ENCODE measurements around the gene TBC1D5.
"Not testable (repeated sequence)": the region's sequence is repeated elsewhere in the genome, so short reads cannot be mapped to it uniquely, and the experiment has no call there.

The TBC1D5 gene

DNA sequence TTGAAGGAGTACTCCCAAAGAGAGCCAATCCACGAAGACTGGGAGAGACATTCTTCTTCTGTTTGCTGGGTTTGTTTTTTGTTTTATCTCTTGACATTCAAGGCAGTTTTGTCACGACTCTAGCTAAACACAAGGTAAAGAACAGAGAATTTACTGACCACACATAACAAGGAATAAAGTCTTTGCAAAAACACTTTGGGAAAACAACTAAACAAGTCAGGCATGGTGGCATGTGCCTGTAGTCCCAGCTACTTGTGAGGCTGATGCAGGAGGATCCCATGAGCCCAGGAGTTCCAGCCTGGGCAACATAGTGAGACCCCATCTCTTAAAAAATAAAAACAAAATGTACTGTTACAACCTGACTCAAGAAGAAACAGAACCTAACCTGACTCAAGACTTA is 28.0 kb downstream of the TBC1D5 start:
- DNase-seq (ENCODE audit: low spot score): no peak

DNA sequence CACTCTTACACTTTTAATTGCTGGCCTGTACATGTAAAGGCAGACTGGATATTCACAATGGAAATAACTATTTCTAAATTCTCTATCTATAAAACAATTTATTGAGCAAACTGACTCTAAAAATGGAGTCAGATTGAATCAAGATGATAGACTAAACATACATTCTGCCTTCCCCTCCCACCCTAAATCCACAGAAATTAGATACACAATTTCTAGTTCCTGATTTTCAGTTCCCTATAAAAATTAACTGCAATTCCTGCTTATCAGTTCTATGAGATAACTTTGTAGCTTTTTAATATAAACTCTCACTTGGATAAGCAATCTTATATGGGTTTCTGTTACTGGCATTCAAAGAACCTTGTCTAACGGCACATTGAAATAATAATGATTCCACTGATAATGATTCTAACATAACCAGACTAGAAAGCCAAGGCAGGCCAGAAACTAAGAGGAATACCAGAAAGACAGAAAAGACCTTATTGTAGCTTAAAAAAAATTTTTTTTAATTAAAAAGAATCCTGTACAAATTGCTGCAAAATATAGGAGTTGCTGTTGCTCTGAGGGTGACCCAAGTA is 33.1 kb downstream of the TBC1D5 start:
- no peak for DNase-seq (ENCODE audit: low spot score)

DNA sequence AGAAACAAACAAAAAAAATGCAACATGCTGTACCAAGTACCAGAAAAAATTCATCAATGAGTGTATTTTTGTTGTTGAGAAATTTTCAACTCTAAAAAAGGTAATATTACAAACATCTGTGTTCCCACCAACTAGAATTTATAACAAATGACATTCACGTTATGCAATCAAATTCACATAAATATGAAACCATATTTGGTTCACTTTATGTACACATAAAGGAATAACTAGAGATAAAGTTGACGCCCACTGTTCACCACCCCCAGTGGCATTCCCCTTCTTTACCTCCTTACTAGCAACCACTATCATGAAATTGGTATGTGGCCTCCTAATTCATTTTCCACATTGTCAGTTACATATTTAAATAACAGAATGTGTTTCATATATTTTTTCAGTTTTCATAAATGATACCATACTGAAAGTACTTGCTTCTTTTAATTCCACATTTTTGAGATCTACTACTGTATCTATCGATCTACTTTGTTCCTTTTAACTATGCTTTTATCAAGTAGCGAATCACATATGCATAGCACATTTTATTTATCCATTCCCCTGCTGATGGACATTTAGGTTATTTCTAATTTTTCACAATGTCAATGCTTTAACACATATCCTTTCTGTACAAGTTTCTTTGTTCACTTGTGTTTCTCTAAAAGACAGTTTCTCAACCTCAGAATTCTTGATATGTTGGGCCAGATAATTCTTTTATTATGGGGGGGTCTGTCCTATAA is 34.5 kb downstream of the TBC1D5 start:
- no peak for DNase-seq (ENCODE audit: low spot score)

DNA sequence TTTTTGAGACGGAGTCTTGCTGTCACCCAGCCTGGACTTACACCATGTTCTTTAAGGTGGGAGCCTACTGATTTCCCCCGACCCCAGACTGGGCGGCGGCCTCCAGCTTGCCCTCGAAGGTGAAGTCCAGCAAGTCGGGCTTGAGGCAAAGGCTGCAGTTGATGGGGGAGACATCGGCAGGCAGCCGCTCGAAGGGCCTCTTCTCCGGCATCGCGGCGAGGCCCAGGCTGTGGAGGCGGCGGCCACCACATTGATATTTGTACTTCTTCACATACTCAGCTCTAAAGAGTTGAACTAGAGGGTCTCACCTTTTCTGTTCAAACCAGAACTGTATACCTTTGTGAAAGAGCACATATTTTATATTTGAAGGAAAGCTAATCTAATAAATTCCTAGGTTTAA is 36.4 kb downstream of the TBC1D5 start:
- not testable (repeated sequence) for DNase-seq (ENCODE audit: low spot score)

DNA sequence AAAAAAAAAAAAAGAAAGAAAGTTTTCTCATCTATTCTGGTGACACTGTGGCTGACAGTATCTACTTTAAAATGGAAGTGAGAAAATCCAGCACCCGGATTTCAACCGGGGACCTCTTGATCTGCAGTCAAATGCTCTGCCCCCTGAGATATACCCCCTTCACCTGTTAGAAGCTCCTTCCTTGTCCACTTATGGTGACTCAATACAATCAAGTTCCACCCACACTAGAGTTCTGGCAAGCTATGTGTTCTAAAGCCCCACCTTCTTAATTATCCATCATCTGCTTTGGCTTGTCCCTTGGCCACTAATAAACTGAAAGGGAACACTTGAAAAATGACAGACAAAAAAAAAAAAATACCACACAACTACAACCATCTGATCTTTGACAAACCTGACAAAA is 42.6 kb downstream of the TBC1D5 start:
- not testable (repeated sequence) for DNase-seq (ENCODE audit: low spot score)

DNA sequence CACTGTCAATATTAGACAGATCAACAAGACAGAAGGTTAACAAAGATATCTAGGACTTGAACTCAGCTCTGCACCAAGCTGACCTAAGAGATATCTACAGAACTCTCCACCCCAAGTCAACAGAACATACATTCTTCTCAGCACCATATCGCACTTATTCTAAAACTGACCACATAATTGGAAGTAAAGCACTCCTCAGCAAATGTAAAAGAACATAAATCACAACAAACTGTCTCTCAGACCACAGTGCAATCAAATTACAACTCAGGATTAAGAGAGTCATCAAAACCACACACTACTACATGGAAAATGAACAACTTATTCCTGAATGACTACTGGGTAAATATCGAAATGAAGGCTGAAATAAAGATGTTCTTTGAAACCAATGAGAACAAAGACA is 46.8 kb downstream of the TBC1D5 start:
- DNase-seq (ENCODE audit: low spot score): not testable (repeated sequence)

DNA sequence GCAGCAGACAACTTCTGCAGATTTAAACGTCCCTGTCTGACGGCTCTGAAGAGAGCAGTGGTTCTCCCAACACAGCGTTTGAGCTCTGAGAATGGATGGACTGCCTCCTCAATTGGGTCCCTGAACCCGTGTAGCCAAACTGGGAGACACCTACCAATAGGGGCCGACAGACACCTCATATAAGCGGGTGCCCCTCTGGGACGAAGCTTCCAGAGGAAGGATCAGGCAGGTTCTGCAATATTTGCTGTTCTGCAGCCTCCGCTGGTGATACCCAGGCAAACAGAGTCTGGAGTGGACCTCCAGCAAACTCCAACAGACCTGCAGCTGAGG is 48.8 kb downstream of the TBC1D5 start:
- DNase-seq (ENCODE audit: low spot score): not testable (repeated sequence)

DNA sequence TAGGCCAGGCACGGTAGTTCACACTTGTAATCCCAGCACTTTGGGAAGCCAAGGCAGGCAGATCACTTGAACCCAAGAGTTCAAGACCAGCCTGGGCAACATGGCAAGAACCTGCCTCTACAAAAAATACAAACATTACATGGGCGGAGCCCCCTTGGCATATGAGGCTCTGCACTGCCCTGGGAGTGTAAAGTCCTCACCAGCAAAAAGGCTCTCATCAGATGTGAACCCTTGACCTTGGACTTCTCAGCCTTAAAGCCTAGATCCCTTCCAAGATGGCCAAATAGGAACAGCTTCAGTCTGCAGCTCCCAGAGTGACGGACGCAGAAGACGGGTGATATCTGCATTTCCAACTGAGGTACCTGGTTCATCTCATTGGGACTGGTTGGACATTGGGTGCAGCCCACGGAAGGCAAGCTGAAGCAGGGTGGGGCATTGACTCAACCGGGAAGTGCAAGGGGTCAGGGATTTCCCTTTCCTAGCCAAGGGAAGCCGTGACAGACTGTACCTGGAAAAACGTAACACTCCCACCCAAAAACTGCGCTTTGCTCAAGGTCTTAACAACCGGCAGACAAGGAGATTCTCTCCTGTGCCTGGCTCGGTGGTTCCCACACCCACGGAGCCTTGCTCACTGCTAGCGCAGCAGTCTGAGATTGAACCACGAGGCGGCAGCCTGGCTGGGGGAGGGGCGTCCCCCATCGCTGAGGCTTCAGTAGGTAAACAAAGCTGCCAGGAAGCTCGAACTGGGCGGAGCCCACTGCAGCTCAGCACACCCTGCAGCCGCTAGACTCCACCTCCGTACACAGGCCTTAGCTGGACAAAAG is 49.4 kb downstream of the TBC1D5 start:
- peak; percentile 48 for DNase-seq (ENCODE audit: low spot score)

DNA sequence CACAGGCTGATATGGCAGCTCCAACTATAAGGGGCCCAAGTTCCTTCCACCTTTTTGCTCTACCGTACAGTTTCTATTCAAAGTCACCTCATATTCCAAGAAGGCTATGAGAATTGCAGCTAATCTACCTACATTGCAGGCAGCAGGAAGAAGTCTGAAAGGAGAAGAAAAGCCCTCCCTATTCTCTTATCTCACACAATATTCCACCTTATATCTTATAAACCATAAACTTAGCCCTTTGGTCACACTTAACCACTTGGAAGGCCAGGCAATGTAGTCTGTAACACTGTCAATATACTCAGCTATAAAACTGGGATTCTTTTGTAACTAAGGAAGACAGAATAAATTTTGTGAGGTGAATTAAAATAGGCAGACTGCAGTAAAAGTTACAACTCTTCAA is 54.9 kb downstream of the TBC1D5 start:
- no peak for DNase-seq (ENCODE audit: low spot score)

DNA sequence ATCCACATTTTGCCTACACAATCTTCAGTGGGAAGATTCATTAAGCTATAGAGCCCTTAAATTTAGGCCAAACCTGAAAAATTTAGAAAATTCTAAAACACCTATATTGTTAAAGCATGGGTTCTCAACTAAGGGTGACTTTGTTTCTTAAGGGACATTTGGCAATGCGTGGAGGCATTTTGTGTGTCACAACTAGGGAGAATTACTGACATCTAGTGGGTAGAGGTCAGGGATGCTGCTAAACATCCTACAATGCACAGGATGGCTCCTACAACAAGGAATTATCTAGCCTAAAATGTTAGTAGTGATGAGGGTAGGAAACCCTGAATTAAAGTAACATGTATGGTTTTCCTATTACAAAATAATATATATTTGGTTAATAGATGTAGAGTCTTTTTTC is 55.8 kb downstream of the TBC1D5 start:
- no peak for DNase-seq (ENCODE audit: low spot score)

DNA sequence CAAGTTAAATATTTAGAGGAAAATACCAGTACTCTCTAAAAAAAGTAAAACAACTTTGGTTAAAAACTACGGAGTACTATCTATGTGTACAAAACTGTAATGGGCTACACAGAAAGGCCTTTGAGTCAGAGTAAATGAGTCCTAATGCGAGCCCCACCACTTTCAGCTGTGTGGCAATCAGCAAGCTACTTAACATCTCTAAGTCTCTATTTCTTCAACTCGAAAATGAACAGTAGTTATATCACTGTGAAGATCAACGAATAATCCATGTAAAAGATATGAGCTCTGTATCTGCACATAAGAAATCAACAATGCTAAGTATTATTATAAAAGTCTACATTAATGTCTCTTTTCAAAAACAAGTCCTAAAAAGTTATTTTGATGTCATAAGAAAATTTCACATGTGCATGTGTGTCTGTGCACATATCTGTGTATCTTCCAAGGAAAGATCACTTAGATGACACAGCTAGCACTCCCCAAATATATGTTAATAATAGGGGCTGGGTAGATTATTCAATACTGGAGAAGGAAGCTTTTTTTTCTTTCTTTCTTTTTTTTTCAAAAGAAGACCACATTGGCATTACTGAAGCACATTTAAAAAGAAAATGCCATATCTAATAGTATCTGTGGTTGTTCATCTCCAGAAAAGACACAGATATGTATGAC is 58.8 kb downstream of the TBC1D5 start:
- DNase-seq (ENCODE audit: low spot score): no peak

DNA sequence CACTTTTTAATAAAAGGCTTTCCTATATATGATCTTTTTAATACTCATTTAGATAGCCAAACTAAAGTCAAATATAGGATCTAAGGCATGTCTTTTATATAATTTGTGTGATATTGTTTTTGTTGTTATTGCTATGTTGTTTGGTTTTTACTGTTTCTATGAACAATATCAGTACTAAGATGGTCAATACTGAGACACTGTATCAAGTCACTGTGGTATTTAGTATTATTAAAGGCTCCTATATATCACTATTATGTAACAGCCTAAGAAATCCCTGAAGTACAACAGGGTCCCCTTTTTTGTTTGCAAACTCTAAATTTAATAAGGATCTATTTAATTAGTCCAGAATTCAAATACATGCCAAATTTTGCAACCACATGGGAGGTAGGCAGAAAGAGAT is 61.9 kb downstream of the TBC1D5 start:
- DNase-seq (ENCODE audit: low spot score): no peak

DNA sequence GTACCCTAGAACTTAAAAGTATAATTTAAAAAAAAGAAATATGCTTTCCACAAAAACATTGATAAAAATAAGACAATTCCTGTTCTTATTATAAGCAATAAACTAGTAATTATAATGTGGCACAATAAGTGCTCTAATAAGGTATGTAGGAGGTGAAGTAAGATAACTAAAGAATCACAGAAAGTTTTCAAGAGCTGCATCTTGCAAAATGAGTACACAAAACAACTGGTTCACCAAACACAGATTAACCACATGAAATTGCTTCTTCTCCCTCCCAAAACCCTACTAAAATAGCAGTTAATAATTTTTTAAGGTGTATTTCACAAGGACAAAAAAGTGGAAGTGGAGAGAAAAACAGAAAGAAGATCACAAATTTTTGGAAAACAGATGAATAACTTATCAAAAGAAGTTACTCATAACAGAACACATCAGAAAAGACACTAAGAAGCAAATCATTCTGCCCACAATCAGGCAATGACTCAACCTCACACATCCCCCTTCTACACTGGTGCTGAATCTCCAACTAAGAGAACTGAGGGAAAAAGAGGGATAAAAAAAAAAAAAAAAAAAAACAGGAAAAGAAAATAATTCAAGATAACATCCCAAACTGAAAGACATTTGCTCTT is 64.2 kb downstream of the TBC1D5 start:
- no peak for DNase-seq (ENCODE audit: low spot score)

DNA sequence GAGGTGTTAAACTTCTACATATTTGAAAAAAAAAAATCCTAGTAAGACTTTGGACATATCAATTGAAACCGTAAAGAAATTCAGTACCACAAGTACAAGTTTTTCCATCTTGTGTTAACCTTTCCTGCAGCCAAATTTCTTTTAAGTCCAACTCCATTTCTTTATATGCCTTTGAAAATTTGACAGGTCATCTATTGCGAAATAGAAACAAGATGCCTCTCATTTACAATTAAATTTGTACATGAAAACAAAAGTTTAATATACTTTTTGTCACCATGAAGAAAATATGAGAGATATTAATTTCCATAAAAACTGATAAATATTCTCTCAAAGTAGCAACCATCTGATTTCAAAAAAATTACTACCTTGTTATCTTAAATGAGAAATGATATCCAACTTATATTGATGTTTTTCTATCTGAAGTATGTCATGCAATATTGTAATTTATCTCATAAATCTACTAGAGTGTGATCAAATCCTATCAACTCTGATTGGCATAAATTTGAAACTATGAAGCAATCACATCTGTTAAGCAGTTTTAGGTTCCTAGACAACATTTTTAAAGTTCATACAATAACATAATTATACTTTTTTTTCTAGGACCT is 68.2 kb downstream of the TBC1D5 start:
- DNase-seq (ENCODE audit: low spot score): no peak

DNA sequence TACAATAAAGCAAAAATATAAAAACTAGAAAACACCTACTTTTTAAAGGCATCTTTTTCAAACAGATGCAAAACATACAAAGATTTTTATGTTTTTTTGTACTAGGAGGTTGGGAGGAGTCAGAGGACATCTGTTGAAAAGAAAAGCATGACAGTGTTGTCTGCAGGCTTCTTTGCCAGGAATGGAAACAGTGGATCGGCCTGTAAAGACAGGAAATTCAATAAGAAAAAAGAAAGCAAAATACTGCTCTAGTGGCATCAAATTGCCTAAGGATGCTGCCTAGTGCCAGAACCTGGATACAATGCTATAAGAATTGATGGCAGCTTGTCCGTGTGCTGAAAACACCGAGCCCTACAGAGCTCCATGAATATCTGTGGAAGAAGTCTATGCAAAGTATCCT is 69.9 kb downstream of the TBC1D5 start:
- DNase-seq (ENCODE audit: low spot score): no peak

DNA sequence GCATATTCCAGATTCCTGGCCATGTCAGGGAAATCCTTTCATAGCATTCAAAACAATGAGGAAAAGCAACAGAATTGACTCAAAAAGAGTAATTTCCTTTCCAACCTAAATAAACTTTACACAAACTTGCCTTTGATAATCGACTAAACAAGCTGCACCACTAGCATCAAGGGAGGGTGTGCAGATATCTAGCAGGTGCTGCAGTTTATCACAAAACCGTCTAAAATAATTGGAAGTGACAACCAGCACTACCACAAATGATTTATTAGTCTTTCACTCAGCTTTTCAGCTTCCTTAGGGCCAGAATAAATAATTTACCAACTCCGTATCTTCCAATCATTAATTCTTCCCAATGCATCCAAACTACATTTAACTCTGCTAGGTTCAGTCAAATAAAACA is 71.7 kb downstream of the TBC1D5 start:
- DNase-seq (ENCODE audit: low spot score): no peak

DNA sequence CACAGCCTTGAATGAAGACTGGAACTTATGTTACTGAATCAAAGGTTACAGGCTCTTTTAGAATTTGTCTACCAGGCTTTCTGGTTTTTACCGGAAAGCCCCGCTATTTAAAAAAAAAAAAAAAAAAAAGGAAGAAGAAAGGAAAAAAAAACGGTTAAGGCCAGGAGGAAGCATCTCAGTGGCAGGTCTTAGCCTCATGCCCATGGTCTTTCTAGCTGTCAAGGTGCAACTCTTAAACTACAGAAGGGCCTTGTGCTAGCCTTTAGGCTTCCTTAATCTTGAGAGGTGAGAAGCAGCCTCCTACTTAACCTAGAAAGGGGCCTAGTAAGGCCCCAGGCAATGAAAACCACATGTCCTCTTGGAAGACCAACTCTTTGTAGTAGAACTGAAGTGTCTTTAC is 77.5 kb downstream of the TBC1D5 start:
- no peak for DNase-seq (ENCODE audit: low spot score)

DNA sequence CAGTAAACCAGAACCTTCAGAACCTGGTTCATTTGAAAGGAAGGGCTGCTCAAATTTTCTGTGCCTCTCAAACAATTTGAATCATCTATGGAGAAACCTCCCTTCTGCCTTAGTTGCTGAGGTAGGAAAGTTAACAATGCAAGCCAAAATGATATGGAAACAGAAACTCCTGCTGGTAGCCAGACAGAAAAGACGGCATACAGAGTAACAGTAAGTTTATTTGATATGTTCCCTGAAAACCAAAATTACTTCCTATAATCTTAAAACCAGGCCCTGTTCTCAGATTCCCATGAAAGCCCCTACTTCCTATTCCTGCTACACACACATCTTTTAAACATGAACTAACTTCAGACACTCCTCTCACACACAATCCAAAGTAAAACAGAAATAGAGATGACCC is 86.2 kb downstream of the TBC1D5 start:
- DNase-seq (ENCODE audit: low spot score): no peak

DNA sequence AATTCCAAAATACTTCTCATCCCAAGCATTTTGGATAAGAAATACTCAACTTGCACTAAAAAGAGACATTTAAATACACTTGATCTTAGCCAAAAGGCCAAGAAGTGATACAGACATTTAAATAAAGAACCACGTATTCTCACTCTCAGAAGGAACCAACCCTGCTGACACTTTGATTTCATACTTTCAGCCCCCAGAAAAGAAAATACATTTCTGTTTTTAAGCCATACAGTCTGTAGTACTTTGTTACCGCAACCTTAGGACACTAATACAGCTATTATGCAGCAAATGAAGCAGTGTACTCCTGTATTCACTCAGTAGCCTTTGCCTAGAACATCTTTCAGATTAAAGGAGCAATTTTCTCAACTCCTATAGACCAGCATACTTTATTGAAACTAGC is 86.7 kb downstream of the TBC1D5 start:
- no peak for DNase-seq (ENCODE audit: low spot score)

DNA sequence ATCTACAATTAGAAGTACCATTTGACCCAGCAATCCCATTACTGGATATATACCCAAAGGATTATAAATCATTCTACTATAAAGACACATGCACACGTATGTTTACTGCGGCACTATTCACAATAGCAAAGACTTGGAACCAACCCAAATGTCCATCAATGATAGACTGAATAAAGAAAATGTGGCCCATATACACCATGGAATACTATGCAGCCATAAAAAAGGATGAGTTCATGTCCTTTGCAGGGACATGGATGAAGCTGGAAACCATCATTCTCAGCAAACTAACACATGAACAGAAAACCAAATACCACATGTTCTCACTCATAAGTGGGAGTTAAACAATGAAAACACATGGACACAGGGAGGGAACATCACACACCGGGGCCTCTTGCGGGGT is 92.7 kb downstream of the TBC1D5 start:
- DNase-seq (ENCODE audit: low spot score): not testable (repeated sequence)

DNA sequence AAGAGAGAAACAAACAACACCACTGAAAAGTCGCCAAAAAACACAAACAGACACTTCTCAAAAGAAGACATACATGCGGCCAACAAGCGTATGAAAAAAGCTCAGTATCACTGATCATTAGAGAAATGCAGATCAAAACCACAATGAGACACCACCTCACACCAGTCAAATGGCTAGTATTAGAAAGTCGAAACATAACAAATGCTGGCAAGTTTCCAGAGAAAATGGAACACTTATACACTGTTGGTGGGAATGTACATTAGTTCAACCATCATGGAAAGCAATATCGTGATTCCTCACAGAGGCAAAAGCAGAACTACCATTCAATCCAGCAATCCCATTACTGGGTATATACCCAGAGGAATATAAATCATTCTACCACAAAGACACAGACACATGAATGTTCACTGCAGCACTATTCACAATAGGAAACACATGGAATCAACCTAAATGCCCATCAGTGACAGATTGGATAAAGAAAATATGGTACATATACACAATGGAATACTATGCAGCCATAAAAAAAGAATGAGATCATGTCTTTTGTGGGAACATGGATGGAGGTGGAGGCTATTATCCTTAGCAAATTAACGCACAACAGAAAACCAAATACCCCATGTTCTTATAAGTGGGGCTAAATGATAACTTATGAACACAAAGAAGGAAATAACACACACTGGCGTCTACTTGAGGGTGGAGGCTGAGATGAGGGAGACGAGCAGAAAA is 93.6 kb downstream of the TBC1D5 start:
- not testable (repeated sequence) for DNase-seq (ENCODE audit: low spot score)

All from CD4-positive, alpha-beta T cell treated with Interleukin-2 at 100 ng/mL for 4 hours (primary cell).